GM19324 (cell line): ENCODE measurements around the gene RBPJ.
"Not testable (repeated sequence)": the region's sequence is repeated elsewhere in the genome, so short reads cannot be mapped to it uniquely, and the experiment has no call there.

Experiments
- ATAC-seq: cut with Tn5 transposase; IDR thresholded peaks from one replicate; pipeline ENCODE4 v1.9.1; 2021; ENCODE audit warnings: mild to moderate bottlenecking, moderate library complexity; ENCODE audit not compliant: unreplicated experiment, low FRiP score

RBPJ gene

GRCh38 chr4:26300314-26301307 is 20.2 kb upstream of the RBPJ start:
- no peak for ATAC-seq

DNA sequence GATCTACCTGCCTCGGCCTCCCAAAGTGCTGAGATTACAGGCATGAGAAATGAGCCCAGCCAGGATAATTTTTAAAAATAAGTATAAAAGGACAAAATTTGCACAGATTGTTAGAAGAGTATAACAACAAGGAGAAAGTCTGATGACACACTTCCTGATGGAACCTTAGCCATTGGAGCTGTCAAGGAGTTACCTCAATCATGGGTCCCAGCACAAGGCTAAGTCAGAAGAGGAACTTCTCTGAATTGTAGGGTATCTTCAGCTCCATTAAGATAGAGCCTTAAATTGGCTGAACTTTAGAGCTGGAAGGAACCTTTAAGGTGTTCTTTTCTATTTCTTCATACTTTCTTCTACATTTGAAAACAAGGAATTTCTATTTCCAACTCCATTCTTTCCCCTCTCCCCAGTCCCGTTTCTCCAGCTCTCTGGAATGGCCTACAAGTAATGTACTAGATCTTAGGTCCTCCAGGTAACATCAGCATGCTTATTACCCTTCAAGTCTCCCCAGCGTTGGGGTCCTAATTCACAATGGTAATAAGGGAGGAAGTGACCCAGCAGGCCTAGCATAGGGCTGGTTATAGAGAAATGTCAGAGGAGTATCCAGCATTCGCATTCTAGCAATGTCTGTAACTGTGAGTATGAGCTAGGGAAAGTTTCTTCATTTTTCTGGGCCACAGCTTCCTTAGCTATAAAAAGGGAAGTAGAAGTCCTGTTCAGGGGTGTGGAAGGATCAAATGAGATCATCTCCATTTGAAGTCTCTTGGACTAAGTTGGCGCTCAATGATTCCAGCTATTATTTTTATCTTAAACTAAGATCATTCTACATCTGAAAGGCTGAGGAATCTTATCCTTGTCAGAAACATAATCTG is 18.5 kb upstream of the RBPJ start:
- ATAC-seq: no peak

- ATAC-seq: no peak
Measured at GRCh38 chr4:26303008-26303407, 17.8 kb upstream of the RBPJ start.

- no peak for ATAC-seq
Measured at GRCh38 chr4:26307037-26307800, 13.6 kb upstream of the RBPJ start.

GRCh38 chr4:26308568-26308967 is 12.2 kb upstream of the RBPJ start:
- ATAC-seq: no peak

DNA sequence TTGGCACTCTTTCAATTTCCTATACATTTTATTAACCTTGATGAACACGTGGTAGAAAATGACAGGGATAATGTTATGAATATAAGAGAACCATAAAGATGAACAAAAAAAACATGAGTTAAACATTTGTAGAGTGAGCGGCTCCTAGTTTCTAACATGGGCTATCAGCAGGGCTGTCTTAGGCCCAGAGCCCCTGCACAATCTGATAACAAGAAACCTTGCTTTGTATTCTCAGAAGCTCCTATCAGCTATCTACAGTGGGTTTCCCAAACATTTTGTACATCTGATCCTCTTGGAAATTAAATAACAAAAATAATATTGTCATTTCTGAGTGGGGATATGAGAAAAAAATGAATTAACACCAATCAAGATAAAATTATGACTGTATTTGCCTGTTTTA is 10.6 kb upstream of the RBPJ start:
- no peak for ATAC-seq

- ATAC-seq: no peak
Measured at GRCh38 chr4:26311633-26312032, 9.2 kb upstream of the RBPJ start.

GRCh38 chr4:26315316-26315932 is 5.4 kb upstream of the RBPJ start:
- not testable (repeated sequence) for ATAC-seq

- ATAC-seq: no peak
Measured at GRCh38 chr4:26317766-26318165, 3.0 kb upstream of the RBPJ start.

DNA sequence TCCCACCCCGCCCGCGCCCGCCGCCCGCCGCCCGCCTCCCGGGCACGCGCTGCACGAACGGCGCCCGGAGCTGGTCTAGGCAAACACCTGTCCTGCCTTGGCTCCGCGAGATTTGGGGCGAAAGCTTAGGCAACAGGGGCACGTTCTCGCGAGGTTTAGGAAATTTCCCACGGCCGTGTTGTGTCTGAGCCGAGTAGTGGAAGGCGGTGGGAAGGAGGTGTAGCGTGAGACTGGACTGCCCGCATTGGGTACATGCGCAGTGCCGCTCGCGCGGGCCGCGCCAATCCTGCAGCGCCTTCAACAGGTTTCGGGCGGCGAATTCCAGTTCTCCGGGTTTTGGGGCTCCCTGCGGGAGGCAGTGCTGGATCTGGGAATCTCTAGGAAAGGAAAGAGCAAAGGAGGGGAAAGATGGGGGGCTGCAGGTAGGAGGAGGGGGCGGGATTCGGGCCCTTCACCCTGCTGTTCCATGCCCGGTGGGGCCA is 1.3 kb upstream of the RBPJ start:
- ATAC-seq: peak; percentile 83

DNA sequence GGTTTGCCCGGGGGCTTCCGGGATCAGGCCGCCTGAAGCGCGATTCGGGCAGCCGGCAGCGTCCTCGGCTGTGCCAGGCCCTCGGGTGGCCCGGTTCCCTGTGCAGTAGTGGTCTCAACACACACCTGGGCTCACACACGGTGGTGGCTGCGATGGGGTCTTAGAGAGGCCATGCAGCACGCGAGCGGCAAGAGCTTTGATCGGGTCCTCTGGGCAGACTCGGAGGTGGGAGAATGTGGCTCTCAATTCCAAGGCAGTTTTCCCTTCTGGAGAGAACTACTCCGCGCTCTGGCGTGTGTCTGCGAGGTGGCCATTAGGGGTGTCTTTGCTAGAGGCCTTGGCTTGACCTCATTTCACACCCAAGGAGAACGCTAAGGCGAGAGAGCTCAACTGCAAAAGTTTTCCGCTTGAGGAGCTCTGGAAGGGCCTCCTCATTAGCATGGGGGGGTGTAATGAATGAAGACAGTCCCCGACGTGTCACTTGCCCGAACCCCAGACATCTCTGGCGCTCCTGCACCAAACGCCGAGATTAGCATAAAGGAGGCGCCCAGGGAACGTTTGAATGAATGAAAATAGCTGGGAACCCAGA is 771 bp upstream of the RBPJ start:
- peak; percentile 13 for ATAC-seq

- ATAC-seq: no peak
Measured at GRCh38 chr4:26321373-26322221, 783 bp downstream of the RBPJ start.

DNA sequence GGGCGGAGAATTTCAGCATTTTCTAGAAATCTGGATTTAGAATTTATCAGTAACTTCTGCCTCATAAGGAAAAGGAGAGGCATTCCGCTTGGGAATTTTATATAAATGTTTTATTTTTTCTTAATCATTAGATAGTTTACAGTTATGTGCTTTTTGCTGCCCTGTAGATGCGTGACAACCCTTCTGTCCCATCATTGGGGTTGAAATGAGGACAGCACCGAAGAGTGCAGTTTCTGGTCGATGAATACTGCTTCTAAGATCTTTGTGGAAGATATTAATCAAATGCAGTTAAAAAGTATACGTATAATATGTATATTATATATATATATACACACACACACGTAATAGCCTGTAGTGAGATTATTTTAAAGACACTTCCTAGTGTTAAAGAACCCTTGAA is 1.5 kb downstream of the RBPJ start:
- no peak for ATAC-seq

DNA sequence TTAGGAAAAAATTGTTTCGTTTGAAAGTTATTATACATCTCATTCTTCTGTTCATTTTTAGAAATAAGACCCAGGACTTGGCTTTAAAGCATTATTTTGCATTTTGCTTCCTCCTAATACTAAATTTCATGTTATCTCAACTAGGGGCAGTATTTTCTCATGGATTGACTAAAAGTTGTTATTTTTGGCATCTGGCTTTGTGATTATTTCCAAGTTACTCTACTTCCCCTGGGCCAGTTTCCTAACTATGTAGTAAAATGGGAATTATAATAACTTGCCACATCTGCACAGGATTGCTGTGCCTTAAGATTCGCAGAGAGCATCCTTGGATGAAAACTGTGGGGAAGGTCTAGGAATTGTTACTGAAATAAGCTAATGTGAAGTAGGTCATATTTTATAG is 3.0 kb downstream of the RBPJ start:
- ATAC-seq: no peak

DNA sequence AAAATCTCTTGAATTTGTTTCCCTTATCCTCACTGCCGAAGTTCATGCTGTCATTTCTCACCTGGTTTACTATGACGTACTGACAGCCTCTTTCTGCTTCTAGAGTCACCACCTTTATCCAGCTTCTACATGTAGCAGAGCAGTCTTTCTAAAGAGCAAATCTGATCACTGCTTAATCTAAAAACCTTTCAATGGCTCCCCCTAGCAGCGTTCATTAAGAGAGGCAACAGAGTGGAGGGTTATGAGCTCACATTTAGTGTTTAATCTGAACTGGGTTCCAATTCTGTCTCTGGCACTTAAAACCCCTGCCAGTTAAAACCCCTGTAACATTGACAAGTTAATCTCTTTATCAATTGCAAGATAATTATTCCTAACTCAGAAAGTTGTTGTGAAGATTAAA is 4.4 kb downstream of the RBPJ start:
- no peak for ATAC-seq

DNA sequence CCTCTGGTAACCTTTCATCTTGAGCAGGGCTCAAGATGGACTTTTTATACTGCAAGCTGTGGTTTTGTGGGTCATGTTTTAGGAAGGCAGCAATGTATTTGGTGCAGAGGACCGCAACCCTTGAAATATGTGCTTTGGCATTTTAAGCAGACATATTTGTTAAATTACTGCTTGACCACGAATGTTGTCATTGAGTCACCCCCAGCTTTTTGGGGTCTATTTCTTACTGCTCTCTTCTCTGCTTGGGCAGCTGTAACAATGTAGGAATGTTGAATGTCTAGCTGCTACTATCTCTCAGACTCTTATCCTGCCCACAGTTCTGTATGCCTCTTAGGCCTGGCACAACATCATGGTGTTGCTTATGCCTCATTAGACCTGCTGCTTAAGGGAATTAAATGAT is 6.0 kb downstream of the RBPJ start:
- ATAC-seq: no peak

- no peak for ATAC-seq
Measured at GRCh38 chr4:26330186-26330787, 9.5 kb downstream of the RBPJ start.

GRCh38 chr4:26330946-26331345 is 10.1 kb downstream of the RBPJ start:
- ATAC-seq: no peak
